ENCODE measurements around the gene CDH23. TPM values are rescaled to one million over a fixed set of nuclear protein-coding genes. Genes with fewer than 3 reads are reported as not detected.

The CDH23 gene
- total RNA-seq, 4 donors from 2014 or later = 0.57 to 5.9 (median 1.0) TPM

DNA sequence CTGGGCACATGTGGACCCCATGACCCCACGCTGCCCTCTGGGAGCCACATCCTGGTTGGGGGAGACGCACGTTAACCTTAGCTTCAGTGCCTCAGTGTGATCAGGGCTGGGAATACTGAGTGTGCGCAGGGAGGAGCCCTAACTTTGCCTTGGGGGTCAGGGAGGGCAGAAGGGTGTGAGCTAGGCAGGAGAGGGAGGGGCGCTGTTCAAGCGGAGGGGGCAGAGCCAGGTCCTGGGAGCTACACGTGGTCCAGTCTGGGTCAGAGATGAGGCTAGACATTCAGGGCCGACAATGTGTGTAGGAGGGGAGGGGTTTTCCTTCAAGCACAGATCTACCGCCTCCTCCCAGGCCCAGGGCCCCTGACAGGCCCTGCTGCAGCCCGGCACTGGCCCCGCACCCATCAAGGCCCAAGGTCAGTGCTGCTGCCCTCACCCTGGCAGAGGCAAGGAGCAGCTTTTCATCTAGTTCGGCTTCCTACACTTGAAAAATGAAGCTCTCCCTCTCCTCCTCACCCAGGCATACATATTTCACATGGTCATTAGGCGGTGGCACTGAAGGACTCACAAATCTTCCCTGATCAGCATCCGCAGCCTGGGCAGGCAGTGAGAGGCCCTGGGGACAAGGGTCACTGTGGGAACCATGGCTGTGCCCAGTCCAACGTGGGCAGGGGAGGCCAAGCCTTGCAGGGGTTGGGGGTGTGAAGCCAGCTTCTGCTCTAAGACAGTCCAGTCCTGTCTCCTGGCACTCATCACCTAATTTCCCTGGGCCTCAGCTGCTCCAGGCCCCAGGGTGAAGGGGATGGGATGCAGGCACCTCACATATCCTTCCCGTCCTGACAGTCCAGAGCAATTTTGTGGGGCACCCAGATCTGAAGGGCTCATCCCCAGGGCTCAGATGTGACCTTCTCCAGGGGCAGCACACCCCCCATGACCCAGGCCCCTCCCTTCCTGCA, 275.6 kb downstream of the CDH23 start:
- Histone ChIP-seq H3K9me3 (no peaks in the 10 kb centered on the region), H3K27me3 (no peaks in the 10 kb centered on the region), H3K4me3 (no peak overlapping the region), H3K36me3 (no peaks in the 10 kb centered on the region), H3K27ac (no peak overlapping the region), H3K4me1 (no peaks in the 10 kb centered on the region)
- no peak for DNase-seq
- TF ChIP-seq POLR2A (IDR thresholded peaks at IDR 0.05) (no peak), CTCF (IDR thresholded peaks at IDR 0.05) (no peak)
- intact Hi-C loops (cut with DNase I) = no loop called here
- 73 to 77% methylated on average over 8 to 10 of the region's 16 CpGs for WGBS, 2 donors

GRCh38 chr10:71675295-71675970, 278.7 kb downstream of the CDH23 start:
- DNase-seq = no peak
- TF ChIP-seq POLR2A (IDR thresholded peaks at IDR 0.05) = no peak
- TF ChIP-seq CTCF (IDR thresholded peaks at IDR 0.05) = no peak

GRCh38 chr10:71677261-71677660, 280.5 kb downstream of the CDH23 start:
- TF ChIP-seq POLR2A (IDR thresholded peaks at IDR 0.05) (no peak), CTCF (IDR thresholded peaks at IDR 0.05) (no peak)
- Histone ChIP-seq H3K27ac (no peak overlapping the region), H3K36me3 (no peaks in the 10 kb centered on the region), H3K4me1 (no peaks in the 10 kb centered on the region), H3K4me3 (no peak overlapping the region), H3K9me3 (no peaks in the 10 kb centered on the region), H3K27me3 (no peaks in the 10 kb centered on the region)
- no peak for DNase-seq
- 84 to 86% methylated on average over 5 to 6 of the region's 17 CpGs for WGBS, 2 donors
- intact Hi-C loops (cut with DNase I) = no loop called here

More at GRCh38 chr10:71675295-71675970, 278.7 kb downstream of the CDH23 start:
- Histone ChIP-seq H3K27ac (no peak overlapping the region), H3K4me3 (no peak overlapping the region), H3K27me3 (no peaks in the 10 kb centered on the region), H3K4me1 (no peaks in the 10 kb centered on the region), H3K9me3 (no peaks in the 10 kb centered on the region), H3K36me3 (no peaks in the 10 kb centered on the region)
- 77 to 83% methylated on average over 2 to 4 of the region's 6 CpGs for WGBS, 2 donors
- intact Hi-C loops (cut with DNase I) = no loop called here

DNA sequence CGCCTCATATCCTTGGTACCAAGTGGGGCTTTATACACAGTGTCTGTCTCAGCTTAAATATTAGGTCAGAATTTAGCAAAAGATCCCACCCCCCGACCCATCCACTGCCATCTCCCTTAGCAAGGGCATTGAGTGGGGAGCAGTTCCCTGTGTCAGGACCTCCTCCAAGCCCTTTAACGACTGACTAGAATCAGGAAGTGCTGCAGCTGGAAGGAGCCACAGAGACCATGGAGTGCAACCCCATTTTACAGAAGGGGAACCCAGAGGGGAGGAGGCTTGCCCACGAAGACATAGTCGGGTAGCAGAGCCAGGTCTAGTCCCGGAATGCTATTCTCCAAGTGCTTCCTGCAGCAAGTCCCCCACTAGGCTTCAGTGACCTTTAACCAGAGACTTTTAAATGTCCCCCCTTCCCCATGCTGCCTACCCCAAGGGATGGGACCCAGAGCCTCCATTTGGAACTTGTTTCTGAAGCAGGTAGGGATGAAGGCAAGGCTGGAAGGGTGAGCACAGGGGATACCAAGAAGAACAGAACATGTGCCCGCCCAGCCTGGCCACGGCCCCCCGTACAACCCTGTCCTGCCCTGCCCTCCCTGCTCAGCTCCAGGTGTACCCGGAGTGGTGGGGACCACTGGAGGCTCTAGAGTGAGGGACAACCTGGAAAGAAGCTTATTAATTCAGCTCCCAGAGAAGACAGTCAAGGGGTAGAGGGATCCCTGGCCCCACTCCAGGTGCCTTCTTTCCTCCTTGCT, 281.5 kb downstream of the CDH23 start:
- intact Hi-C loops (cut with DNase I) = no loop called here
- TF ChIP-seq CTCF (IDR thresholded peaks at IDR 0.05) (no peak), POLR2A (IDR thresholded peaks at IDR 0.05) (no peak)

More for the DNA sequence above, 281.5 kb downstream of the CDH23 start:
- Histone ChIP-seq H3K27ac (no peak overlapping the region), H3K4me1 (no peaks in the 10 kb centered on the region), H3K9me3 (no peaks in the 10 kb centered on the region), H3K4me3 (no peak overlapping the region), H3K36me3 (no peaks in the 10 kb centered on the region), H3K27me3 (no peaks in the 10 kb centered on the region)
- no peak for DNase-seq
- WGBS, 2 donors = 71 to 75% methylated on average over 3 to 10 of the region's 10 CpGs
